HG03521 (cell line): ENCODE results near the gene AKT3.

Experiments
- ATAC-seq: cut with Tn5 transposase; IDR thresholded peaks from one replicate; pipeline ENCODE4 v1.9.1; 2021; ENCODE audit warnings: mild to moderate bottlenecking, moderate library complexity; ENCODE audit not compliant: unreplicated experiment

The AKT3 gene

GRCh38 chr1:243562473-243562872 is 287.6 kb downstream of the AKT3 start:
- no peak for ATAC-seq

DNA sequence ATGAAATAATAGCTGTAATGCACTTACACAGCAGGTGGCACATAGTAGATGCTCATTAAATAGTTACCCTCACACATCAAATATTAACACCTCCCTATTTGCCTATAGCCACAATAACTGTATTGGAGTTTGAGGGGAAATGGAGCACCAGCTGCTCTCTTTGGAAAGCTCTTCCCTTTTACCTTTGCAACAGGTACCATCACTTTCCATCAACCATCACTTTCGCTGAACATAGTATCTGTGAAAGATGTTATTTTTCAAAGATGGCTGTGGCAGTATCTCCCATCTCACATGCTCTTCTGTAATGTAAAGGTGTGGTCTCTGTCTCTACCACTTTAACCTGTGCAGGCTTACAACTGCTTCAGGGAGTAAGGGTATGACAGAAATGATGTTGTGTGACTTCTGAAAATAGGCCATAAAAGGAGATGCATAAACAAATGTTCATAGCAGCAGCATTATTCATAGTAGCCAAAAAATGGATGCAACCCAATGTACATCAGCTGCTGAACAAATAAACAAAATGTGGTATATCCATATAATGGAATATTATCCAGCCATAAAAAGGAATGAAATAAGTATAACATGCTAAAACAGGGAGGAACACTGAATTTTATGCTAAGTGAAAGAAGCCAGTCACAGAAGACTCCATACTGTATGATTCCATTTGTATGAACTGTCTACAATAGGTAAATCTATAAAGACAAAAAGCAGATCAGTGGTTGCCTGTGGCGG is 288.3 kb downstream of the AKT3 start:
- no peak for ATAC-seq

GRCh38 chr1:243559575-243560162 is 290.4 kb downstream of the AKT3 start:
- ATAC-seq: no peak

DNA sequence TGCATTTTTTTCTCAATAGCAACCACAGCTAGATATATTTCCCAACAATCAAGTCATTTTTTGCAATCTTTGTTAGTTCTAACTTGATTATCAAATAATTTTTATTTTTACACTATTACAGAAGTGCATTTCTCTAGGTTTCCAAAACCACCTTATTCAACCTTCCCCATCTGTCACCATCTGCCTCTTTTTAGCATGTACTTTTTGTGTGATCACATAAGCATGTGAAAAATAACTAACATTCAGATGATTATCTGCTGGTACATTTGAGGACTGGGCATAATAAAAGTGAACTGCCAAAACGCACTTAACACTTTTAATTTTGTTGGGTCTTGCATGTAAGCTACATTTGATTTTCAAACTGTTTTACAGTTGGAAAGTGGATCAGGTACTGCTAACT is 291.5 kb downstream of the AKT3 start:
- ATAC-seq: no peak

- ATAC-seq: no peak
Measured at GRCh38 chr1:243557866-243558265, 292.2 kb downstream of the AKT3 start.

GRCh38 chr1:243554686-243555085 is 295.4 kb downstream of the AKT3 start:
- no peak for ATAC-seq

GRCh38 chr1:243553090-243553489 is 297.0 kb downstream of the AKT3 start:
- ATAC-seq: no peak

DNA sequence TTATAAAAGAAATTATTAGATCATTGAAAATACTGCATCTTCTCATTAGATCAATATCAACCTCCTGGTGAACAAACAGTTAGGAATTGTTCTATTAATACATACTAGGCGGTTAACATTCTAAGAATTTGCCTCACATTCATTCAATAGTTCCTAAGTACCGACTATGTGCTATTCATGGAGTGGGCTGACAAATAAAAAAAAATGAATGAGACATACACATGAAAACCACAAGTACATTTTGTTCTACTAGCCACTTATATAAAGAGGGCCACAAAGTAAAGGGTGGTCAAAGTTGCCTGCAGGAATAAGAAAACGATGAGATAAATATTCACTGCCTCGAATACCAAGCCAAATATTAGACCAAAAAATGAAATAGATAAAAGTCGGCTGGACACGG is 299.8 kb downstream of the AKT3 start:
- ATAC-seq: no peak

DNA sequence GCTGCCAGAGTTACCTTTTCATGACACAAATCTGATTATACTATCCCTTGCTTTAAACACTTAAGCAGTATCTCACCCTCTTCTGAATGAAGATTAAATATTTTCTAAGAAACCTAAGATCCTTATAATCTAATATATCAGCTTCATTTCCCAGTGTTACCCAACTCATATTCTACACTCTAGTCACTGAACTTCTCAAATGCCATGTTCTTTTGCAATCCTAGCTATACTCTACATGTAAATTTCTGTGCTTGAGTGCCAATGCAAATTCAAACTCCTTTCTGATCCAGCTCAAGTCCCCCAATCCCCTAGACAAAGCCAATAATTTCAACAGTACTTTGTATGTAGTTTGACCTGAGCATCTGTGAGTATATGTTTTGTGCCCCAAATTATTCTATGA is 300.3 kb downstream of the AKT3 start:
- no peak for ATAC-seq

- ATAC-seq: no peak
Measured at GRCh38 chr1:243549108-243549507, 300.9 kb downstream of the AKT3 start.

GRCh38 chr1:243548516-243548915 is 301.5 kb downstream of the AKT3 start:
- ATAC-seq: no peak

GRCh38 chr1:243547891-243548290 is 302.2 kb downstream of the AKT3 start:
- no peak for ATAC-seq

DNA sequence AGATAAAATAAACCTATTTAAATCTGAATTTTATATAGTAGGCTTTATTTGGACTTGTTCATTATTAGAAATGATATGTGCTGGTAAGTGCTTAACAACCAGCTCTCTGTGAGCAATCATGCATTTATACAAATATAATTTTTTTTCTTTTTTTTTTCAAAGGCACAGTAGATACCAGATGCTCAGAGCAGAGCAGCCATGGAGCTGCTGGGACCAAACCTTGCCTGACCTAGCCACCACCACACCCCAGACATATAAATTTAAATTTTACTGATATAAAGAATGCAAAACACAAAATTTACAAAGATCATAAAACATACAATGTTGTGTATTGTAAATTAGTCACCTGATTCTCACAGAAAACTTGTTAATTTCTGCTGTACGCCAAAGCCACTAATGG is 303.6 kb downstream of the AKT3 start:
- no peak for ATAC-seq

DNA sequence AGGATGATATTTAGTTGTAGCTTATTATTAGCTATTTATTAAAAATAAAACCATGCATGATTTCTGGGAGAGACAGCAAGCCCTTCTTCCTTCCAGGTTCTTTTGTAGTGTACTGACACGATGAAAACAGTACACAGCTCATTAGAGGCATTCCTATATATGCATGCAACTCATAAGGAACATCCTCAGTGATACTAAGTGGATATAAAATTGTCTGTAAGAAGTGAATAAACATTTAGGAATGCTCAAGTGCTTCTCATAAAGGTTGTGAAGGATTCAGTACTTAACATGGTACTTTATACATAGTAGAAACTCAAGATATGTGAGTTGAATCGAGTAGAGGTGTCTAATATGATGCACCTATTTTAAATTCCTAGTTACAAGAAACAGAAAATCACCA is 306.5 kb downstream of the AKT3 start:
- ATAC-seq: no peak

GRCh38 chr1:243542739-243543415 is 307.2 kb downstream of the AKT3 start:
- no peak for ATAC-seq

- no peak for ATAC-seq
Measured at GRCh38 chr1:243539636-243540035, 310.4 kb downstream of the AKT3 start.

DNA sequence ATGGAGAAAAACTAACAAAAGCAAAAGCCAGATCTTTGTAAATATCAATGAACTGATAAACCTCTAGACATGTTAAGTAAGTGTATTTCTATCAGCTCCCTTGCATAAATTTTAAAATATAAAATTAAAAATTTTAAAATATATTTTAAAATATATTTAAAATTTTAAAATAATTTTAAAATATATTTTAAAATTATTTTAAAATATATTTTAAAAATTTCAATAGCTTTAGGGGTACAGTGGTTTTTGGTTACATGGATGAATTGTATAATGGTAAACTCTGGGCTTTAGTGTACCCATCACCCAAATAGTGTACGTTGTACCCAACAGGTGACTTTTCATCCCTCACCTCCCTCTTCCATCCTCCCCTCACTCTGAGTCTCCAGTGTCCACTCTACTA is 315.0 kb downstream of the AKT3 start:
- ATAC-seq: no peak

DNA sequence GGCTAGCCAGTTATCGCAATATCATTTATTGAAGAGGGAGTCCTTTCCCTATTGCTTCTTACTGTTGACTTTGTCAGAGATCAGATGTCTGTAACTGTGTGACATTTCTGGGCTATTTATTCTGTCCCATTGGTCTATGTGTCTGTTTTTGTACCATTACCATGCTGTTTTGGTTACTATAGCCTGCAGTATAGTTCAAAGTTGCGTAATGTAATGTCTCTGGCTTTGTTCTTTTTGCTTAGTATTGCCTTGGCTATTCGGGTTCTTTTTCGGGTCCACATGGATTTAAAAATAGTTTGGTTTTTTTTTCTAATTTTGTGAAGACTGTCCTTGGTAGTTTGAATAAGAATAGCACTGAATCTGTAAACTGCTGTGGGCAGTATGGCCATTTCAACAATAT is 320.5 kb downstream of the AKT3 start:
- ATAC-seq: no peak

DNA sequence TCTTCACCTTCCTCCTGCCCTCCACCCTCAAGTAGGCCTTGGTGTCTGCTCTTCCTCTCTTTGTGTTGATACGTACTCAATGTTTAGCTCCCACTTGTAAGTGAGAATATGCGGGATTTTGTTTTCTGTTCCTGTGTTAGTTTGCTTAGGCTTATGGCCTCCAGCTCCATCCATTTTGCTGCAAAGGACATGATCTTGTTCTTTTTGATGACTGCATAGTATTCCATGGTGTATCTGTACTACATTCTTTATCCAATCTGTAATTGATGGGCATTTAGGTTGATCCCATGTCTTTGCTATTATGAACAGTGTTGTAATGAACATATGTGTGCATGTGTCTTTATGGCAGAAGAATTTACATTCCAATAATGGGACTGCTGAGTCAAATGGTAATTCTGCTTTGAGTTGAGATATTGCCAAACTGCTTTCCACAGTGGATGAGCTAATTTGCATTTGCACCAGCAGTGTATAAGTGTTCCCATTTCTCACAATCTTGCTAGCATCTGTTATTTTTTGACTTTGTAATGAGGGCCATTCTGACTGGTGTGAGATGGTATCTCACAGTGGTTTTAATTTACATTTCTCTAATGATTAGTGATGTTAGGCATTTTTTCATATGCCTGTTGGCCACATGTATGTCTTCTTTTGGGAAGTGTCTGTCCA is 321.5 kb downstream of the AKT3 start:
- ATAC-seq: no peak

DNA sequence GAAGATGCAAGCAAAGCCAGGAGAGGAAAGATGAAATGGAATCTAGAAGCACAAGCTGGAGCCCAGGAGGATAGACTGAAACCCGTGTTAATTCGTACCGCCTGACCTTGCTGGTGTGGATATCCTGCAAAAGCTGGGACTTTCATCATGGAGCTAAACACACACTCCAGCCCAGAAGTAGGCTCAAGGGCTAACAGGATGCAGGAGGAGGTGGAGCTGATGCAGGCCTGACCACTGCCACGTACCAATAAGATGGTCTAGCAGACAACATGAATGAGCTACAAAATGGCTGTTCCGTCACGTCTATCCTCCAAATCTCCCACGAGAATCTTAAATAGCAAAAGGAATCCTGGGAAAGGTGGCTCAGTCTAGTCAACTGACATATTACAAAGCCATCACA is 323.9 kb downstream of the AKT3 start:
- no peak for ATAC-seq

DNA sequence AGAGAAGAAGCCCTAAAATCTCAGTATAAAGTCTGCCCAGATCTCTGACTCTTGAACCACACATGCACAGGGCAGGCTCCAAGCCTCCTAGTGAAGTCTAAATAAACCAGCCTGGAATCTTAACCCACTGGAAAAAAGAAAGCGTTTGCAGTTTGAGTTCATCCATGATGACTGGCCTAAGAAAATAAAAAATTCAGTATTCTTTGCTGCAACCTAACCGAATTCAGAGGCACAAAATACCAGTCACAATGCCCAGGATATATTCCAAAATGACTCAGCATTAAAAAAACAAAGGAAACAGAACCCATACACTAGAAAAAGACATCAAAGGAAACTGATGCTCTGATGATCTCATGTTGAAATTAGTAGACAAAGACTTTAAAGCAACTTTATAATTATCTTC is 325.0 kb downstream of the AKT3 start:
- no peak for ATAC-seq

DNA sequence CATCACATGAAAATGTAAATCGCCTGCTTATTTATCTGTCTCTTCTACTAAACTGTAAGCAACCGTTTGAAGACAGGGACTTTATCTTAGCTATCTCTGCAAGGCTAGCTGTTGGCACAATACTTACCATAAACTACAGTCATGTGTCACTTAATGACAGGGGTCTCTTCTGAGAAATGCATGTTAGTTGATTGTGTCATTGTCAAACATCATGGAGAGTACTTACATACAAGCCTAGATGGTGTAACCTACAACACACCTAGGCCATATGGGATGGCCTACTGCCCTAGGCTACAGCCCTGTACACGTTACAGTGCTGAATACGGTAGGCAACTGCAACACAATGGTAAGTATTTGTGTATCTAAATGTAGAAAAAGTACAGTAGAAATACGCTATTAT is 326.3 kb downstream of the AKT3 start:
- no peak for ATAC-seq
